Measurements from ENCODE around the gene ST6GALNAC1.

The ST6GALNAC1 gene

DNA sequence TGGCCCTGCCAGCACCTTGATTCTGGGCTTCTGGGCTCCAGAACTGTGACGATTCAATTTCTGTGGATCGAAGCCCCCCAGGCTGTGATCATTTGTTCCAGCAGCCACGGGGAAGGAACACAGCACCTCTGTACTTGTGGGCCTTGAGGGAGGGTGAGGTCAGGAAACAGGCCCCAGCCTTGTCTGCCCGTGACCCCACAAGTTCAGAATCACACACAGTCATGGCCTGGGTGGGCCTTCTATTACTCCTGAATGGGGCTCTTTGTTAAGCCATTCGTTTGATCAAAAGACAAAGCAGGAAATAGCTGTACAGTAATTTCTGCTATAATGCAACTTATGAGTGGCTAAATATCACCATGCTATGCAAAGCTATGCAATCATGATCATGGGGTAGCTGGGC, 68.0 kb downstream of the ST6GALNAC1 start:
- DNase-seq = no peak

Measured in activated naive CD4-positive, alpha-beta T cell treated with anti-CD3 and anti-CD28 coated beads, Interleukin-2, amount 50 U/mL, for 16 hours (primary cell).